Activated B cell treated with CpG ODN at 0.5 μM for 24 hours (primary cell): ENCODE results near the gene SH3GLB2. TPM values are rescaled to one million over a fixed set of nuclear protein-coding genes. Genes with fewer than 3 reads are reported as not detected.

ENCODE experiments used
- ATAC-seq: fragments of 200-7000 bp; cut with Tn5 transposase; one replicate; pipeline ENCODE4 v1.10.0; 2021; ENCODE audit warnings: low read depth, mild to moderate bottlenecking, moderate library complexity
- CTCF ChIA-PET: fragments of 350-600 bp; sonication (Branson Sonifier 250); formaldehyde crosslinking; loops from one replicate; lab custom pipeline; 2021; ENCODE audit warnings: antibody characterized with exemption; lab: Charles Lee
- POLR2A ChIA-PET: fragments of 350-600 bp; sonication (Branson Sonifier 250); formaldehyde crosslinking; loops from one replicate; lab custom pipeline; 2021; ENCODE audit warnings: antibody characterized with exemption; lab: Charles Lee
- DNase-seq: peaks from one replicate; pipeline ENCODE4 v3.0.0; 2022
- H3K27ac Mint-ChIP-seq: one replicate; pipeline ENCODE4 v1.8.0; 2020; ENCODE audit warnings: mixed read lengths
- H3K27me3 Mint-ChIP-seq: one replicate; pipeline ENCODE4 v1.8.0; 2021; ENCODE audit warnings: mixed read lengths
- H3K36me3 Mint-ChIP-seq: one replicate; pipeline ENCODE4 v1.8.0; 2021; ENCODE audit warnings: low read depth, mixed read lengths
- H3K4me1 Mint-ChIP-seq: one replicate; pipeline ENCODE4 v1.8.0; 2021; ENCODE audit warnings: mixed read lengths
- H3K4me3 Mint-ChIP-seq: one replicate; pipeline ENCODE4 v1.8.0; 2020; ENCODE audit warnings: mild to moderate bottlenecking, mixed read lengths
- H3K9me3 Mint-ChIP-seq: one replicate; pipeline ENCODE4 v1.8.0; 2020; ENCODE audit warnings: mixed read lengths
- CTCF ChIP-seq: fragments of 200-600 bp; IDR thresholded peaks from one replicate; pipeline ENCODE4 v1.8.0; 2022; ENCODE audit warnings: antibody characterized with exemption, mild to moderate bottlenecking
- intact Hi-C: fragments of 100-400 bp; cut with micrococcal nuclease; formaldehyde crosslinking; loops from one replicate; pipeline ENCODE4 v1.15.1; 2024
- total RNA-seq: library from RNA; stranded (reverse); gene quantifications from 2 replicates; pipeline ENCODE4 v1.2.3, GENCODE V29; 2022

SH3GLB2 gene
- total RNA-seq, 1 donor from 2014 or later: 62.9 TPM

DNA sequence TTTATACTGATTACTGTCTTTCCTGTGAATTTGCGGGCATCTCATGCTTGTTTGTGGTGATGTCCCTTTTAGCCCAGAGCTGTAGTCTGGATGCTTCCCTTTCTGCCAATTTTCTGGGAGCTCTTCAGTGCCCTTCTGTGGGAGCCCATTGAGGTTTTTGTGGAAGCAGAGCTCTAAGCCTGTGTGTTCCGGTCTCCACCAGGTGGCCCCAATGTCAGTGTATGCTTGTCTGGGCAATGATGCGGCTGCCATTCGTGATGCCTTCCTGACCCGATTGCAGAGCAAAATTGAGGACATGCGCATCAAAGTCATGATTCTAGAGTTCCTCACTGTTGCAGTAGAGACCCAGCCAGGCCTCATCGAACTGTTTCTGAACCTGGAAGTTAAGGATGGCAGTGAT lies 35.1 kb downstream of the SH3GLB2 start:
- Mint-ChIP-seq H3K27ac (no peak overlapping the region), H3K36me3 (peaks cover 78% of the 10 kb centered on the region)

GRCh38 chr9:128987805-128988204 lies 40.3 kb downstream of the SH3GLB2 start:
- no peaks in the 10 kb centered on the region for H3K27me3 Mint-ChIP-seq
- POLR2A ChIA-PET: no interaction called here
- DNase-seq (no peak), ATAC-seq (no peak)
- no peak overlapping the region for H3K4me3 Mint-ChIP-seq
- H3K27ac Mint-ChIP-seq: no peak overlapping the region
- intact Hi-C loops: no loop called here
- H3K4me1 Mint-ChIP-seq: no peaks in the 10 kb centered on the region
- peaks cover 76% of the 10 kb centered on the region for H3K36me3 Mint-ChIP-seq
- no peaks in the 10 kb centered on the region for H3K9me3 Mint-ChIP-seq
- TF ChIP-seq CTCF: no peak
- CTCF ChIA-PET: no interaction called here

More for the DNA sequence above, 35.1 kb downstream of the SH3GLB2 start:
- POLR2A ChIA-PET: no interaction called here
- Mint-ChIP-seq H3K27me3 (no peaks in the 10 kb centered on the region), H3K9me3 (no peaks in the 10 kb centered on the region), H3K4me3 (no peak overlapping the region), H3K4me1 (no peaks in the 10 kb centered on the region)
- intact Hi-C loops: no loop called here
- no peak for TF ChIP-seq CTCF
- CTCF ChIA-PET: no interaction called here
- DNase-seq (no peak), ATAC-seq (no peak)

- DNase-seq (no peak), ATAC-seq (no peak)
- H3K36me3 Mint-ChIP-seq: peaks cover 79% of the 10 kb centered on the region
- H3K27ac Mint-ChIP-seq: no peak overlapping the region
- H3K4me1 Mint-ChIP-seq: no peaks in the 10 kb centered on the region
- H3K27me3 Mint-ChIP-seq: no peaks in the 10 kb centered on the region
- ChIA-PET CTCF (no interaction called here), POLR2A (interaction anchor here (0.6 to 0.7 kb wide), 2 partner anchors 23 to 1819 kb away, joined by 3 read pairs; no protein-coding TSS in a partner anchor)
- H3K4me3 Mint-ChIP-seq: no peak overlapping the region
- intact Hi-C loops: no loop called here
- H3K9me3 Mint-ChIP-seq: no peaks in the 10 kb centered on the region
- no peak for TF ChIP-seq CTCF
These were observed 41.5 kb downstream of the SH3GLB2 start for GRCh38 chr9:128986671-128987070.

DNA sequence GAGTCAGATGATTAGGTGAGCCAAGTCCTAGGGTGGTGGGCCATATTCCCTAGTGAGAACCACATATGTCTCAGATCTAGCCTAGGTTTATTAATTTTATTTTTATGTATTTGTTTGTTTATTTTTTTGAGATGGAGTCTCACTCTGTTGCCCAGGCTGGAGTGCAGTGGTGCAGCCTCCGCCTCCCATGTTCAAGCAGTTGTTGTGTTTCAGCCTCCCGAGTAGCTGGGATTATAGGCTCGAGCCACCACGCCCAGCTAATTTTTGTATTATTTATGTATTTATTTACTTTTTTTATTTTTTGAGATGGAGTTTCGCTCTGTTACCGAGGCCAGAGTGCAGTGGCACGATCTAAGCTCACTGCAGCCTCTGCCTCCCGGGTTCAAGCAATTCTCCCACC lies 44.6 kb downstream of the SH3GLB2 start:
- ChIA-PET POLR2A (no interaction called here), CTCF (no interaction called here)
- H3K27ac Mint-ChIP-seq: no peak overlapping the region
- no peaks in the 10 kb centered on the region for H3K4me1 Mint-ChIP-seq
- no peaks in the 10 kb centered on the region for H3K27me3 Mint-ChIP-seq
- H3K4me3 Mint-ChIP-seq: no peak overlapping the region
- intact Hi-C loops: no loop called here
- DNase-seq: no peak
- no peak for ATAC-seq
- no peaks in the 10 kb centered on the region for H3K9me3 Mint-ChIP-seq
- peaks cover 92% of the 10 kb centered on the region for H3K36me3 Mint-ChIP-seq
- TF ChIP-seq CTCF: no peak

DNA sequence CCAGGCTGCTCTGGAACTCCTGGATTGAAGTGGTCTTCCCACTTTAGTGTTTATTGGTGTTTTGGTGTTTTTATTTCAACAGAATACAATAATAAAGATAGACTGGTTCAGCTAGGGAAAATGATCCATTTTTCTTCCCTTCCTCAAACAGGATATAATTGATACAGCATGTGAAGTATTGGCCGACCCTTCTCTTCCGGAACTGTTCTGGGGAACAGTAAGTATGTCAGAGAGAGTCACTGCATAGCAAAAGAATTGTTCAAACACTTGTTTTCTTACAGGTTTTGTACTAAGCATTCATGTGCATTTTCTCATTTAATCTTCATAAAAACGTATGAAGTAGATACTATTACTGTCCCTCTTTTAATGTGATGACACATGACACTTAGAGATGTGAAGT lies 49.0 kb downstream of the SH3GLB2 start:
- no peaks in the 10 kb centered on the region for H3K4me1 Mint-ChIP-seq
- CTCF ChIA-PET: no interaction called here

More for the DNA sequence above, 49.0 kb downstream of the SH3GLB2 start:
- DNase-seq (no peak), ATAC-seq (no peak)
- Mint-ChIP-seq H3K27ac (no peak overlapping the region), H3K4me3 (no peak overlapping the region), H3K9me3 (no peaks in the 10 kb centered on the region), H3K36me3 (peaks cover 85% of the 10 kb centered on the region), H3K27me3 (no peaks in the 10 kb centered on the region)
- POLR2A ChIA-PET: no interaction called here
- intact Hi-C loops: no loop called here
- no peak for TF ChIP-seq CTCF
